Renal cortical epithelial cell (primary cell): Measurements from ENCODE around the gene FHOD3. TPM values are rescaled to one million over a fixed set of nuclear protein-coding genes. Genes with fewer than 3 reads are reported as not detected.

ENCODE experiments used
- DNase-seq: peaks from one replicate; pipeline ENCODE4 v3.0.0-alpha.2; 2011; ENCODE audit warnings: low read depth
- total RNA-seq: library from RNA; depleted of rRNA; stranded (reverse); fragments of >200 nt; gene quantifications from 2 replicates; pipeline ENCODE4 v1.2.3, GENCODE V29; 2014

The FHOD3 gene
- total RNA-seq, 1 donor from 2014 or later: 117 TPM

DNA sequence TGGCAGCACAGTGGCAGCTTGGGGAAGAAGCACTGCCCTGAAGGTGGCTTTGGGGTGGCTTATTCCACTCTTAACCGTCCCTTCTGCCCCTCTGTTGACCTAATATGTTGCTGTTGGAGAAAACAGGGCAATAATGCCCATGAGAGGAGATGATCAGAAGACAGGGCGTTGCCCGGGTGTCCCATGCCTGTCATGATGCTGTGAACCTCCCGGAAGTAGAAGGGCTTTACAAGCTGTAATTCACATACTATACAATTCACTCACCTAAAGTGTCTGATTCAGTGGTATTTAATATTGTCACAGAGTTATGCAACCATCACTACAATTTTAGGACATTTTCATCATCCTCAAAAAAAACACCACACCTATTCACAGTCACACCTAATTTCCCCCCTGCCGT, 112.3 kb downstream of the FHOD3 start:
- DNase-seq: no peak

DNA sequence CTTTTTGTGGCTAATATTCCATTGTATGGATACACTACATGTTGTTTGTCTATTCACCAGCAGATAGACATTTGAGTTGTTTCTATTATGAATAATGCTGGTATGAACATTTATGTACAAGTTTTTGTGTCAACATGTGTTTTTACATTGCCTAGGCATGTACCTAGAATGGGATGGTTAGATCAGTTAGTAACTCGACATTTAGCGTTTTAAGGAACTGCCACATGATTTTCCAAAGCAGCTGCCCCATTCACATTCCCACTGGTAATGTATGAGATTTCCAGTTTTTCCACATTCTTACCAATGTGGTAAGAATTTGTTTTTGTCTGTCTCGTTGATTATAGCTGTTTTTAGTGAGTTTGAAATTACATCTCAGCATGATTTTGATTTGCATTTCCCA, 112.8 kb downstream of the FHOD3 start:
- DNase-seq: no peak

DNA sequence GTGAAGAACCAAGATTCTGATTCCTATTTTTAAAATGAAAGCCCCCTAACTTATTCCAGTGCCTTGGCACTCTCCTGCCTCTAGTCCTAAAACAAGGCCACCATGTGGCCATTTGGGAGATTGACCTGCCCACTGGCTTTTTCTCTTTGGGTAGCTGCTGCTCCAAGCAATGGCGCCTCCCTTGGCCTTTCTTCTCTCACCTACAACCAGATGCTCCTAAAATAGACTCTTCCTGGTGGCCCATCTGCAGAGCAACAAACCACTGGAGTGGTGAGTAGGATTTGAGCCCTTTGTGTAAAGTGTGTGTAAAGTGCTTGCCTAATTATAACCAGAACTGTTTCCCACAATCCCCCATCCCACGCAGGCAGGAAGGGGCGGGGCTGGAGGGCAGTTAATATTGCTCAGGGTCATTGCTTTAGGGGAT, 114.2 kb downstream of the FHOD3 start:
- DNase-seq: peak; percentile 58

DNA sequence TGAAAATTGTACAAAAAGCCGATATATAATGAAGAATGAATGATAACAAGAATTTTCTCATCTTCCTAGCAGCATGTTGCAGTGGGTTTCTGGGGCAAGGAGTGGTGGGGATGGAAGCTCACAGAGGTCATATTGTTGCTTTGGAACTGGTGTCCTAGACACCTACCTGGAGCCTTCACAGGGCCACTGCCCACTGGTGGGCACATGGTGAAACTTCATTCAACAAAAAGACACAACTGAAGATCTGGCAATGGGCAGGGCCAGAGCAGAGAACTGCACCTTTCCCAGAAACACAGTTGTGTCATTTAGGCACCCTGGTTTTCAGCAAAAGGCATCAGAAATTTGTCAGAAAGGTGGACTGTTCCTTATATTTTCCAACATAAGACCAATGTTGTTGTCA, 115.3 kb downstream of the FHOD3 start:
- DNase-seq: peak; percentile 53

DNA sequence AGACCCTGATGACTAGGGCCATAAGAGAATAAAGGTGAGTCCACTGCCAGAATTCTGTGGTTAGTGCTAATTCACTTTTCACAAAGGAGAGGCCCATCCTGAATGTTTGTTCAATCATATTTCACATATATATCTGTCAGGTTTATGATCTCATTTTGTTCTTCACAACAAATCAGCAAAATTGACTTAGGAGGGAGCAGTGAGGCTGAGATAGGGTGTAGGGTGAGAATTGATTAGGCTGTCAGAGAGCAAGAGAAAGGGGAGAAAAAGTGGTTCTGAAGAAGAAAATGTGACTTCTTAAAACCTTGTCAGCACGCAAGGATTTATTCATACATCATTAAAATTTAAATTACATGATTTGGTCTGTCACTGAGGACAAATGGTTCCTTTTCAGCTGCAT, 117.7 kb downstream of the FHOD3 start:
- no peak for DNase-seq

DNA sequence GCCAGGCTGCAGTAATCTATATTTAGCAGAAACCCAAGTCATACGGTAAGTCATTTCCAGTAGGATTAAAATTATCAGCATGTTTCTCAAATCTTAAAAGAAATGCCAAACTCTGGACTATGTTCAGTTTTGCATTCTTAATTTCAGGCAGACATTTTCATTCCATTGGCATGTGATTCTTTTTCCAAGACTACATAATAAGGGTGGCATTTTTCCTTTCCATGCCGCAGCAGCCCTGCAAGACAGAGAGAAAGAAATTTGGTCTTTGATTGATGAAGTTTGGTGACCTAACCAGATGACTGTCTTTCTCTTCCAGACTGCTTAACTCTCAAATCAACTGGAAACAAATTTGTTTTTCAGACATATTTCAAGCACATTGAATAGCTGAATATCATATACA, 118.1 kb downstream of the FHOD3 start:
- DNase-seq: no peak

DNA sequence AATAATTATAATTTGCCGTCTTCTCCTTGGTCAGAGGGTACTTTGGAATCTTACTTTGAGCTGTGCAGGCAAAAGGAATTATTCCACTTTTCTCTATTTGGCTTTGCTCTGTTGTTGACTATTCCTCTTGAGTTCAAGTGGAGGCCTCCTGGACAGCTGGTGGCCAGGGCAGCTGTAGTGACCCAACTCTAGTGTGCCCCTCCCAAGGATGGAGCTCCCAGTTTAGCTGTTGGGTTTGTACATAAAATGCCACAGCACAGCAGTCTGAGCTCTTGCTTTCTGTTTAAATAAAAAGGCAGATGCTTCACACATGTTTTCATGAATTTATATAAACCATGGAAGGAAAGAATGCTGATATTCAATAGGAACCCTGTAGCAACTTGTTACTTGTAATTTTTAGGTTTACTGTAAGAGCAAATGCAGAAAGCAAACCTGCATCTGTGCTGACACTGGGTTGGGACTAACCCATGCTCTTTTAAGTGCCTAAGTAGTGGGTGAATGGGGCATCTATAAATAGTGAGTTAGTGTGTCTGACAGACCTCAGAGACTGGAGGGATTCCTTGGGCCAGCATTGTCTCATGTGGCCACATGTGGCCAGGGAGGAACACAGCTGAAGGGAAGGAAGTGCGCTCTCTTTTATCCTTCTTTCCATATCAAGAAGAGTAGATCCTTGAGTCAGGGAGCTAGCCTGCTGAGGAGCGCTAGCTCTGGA, 121.8 kb downstream of the FHOD3 start:
- DNase-seq: no peak

DNA sequence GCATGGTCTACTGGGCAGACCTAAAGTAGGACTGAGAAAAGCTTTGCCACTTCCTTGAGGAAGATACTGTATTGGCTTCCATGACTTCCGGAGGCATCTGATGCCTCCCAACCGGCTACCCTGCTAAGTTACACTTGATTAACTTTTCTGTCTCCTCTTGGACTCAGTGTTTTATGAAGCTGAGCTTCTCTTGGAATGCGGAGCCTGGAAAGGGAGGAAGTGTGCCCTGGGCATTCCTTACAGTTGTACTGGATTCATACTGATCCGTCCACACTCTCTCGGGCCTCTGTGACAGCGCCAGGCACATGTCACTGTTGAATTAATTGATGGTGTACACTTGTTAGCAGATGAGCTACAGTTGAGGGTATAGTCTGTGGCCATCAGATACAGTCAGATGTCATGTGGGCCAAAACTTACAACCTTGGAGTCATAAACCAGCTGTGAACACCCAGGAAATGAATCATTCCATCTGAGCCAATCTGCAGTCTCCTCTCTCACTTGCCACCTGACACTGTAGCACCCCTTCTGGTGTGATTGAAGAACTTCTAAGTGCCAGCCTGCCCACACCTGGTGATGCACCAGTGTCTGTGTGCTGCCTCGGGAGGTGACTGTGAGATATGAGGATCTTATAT, 122.5 kb downstream of the FHOD3 start:
- peak; percentile 87 for DNase-seq

DNA sequence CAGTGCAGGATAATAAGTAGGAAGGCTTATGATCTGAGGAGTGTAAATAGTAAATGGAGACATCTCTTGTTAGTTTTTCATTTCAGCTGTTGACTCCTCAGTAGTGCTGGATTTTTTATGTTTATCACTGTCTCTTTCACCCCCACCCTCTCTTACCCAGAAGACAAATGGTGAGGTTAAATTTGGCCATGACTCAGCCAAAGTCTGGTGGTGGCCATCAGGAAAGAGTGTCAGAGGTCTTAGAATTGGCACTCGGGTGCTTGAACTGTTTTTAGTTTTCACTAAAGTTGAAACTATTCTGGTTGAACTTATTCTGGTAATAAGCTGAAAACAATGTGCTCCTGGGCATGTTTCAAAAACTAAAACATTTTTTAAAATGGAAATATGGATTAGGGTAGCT, 123.3 kb downstream of the FHOD3 start:
- no peak for DNase-seq

DNA sequence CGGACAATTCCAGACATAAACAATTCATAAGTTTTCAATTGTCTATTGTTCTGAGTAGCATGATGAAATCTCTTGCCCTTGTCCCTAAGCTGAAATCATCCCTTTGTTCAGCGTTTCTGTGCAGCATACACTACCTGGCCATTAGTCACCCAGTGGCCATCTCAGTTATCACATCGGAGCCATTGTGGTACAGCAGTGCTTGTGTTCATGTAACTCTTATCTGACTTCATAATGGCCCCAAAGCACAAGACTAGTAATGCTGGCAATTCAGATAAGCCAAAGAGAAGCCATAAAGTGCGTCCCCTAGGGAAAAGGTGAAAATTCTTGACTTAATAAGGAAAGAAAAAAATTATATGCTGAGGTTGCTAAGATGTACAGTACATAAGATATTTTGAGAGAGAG, 127.2 kb downstream of the FHOD3 start:
- no peak for DNase-seq

DNA sequence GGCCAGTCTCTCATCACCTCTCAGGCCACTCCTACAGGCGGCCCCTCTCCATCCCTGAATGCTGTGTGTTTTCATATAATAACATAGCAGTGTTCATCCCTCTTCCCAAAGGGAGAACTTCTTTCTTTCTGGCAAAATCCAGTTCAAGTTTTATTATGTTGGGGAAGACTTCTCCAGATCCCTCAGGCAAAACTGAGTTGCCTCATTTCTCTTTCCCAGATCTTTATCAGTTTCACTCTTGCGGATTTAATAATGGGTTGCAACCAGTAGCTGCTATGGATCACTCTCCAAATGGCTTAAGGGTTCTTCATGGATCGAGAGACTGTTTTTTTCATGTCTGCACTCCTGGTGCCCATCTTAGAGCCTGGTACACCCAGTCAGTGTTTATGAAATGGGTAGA, 129.9 kb downstream of the FHOD3 start:
- no peak for DNase-seq

DNA sequence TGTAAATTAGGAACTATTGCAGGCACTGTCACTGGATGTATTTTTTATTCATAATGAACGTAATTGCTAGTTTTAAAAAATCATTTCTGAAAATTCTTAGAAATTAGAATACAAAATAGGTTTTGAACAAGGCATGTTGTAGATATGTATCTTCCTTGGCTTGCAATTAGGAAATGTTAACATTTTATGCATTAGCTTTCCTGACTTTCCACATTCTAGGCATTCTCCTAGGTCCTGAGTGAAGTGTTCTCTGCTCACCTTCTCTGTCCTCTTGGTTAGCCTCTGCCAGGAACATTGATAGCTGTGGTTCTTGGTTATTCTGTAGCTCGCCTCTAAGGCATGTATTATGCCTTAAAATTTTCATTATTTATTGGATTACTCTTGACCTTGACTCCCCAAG, 130.3 kb downstream of the FHOD3 start:
- no peak for DNase-seq

DNA sequence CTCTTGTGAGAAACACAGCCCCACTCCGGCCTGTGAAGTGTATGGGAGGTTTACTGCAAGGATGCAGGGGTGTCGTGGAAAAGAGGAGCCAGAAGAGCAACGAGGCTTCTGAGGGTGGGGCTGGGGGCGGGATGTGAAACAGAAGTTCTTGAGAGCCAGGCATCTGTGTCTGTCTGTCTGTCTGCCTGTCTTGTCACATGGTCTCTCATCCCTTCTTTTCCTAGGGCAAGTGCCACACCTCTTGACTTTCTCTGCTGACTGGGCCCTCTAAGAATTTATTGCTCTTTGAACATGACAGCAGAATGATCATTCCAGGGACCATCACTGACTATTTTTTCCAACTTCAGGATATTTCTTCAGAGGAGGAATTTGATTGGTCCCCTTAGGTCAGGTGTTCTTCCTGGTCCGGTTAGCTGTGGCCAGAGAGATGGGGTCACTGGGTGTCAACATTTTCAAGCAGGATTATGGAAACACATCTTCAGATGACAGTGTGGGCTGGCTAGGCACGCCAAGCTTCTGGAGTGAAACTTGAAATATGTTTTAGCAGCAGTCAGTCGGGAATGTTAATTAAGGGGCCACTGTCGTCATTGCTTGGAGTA, 131.0 kb downstream of the FHOD3 start:
- DNase-seq: no peak

DNA sequence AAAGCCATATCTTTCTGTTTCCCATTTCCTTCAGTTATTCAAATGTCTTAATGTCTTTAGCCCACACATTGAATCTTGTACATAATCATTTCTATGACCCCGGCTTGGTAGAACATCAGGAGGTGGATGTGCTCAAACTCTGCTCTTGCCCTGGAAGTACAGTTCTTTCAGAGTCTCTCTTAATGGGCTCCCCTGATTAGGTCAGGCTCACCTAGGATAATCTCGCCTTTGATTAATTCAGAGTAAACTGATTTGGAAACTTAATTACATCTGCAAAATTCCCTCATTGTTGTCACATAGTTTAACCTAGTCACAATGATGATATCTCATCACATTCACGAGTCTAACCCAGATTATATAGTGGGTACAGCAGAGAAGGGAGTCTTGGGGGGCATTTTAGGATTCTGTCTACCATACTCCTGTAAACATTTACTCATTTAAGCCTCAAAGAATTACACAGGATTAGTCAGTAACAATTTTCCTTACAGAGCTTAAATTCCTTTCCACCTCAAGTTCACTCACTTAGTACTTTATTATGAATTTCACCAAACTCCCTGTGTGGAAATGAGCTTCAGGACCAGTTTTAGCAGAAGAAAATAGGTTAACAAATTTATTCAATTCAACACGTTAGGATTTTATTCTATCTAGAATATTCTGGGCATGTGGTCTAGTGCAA, 135.5 kb downstream of the FHOD3 start:
- peak; percentile 84 for DNase-seq

DNA sequence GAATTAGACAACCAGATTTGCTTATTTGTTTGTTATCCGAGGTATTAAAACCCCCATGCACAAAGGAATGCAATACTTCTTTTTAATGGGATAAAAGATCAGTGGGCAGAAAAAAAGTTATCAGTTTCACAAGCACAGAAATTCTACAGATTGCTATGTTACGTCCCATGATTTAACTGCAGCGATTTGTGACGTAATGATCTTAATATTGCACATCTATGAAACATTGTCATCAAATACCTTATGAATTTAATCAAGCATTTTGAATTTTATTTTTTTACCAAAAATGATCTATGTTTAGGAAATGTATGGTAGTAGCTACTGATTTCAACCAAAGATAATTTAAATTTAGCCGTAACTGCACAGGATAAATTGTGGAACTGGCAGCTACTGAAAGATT, 138.9 kb downstream of the FHOD3 start:
- no peak for DNase-seq

DNA sequence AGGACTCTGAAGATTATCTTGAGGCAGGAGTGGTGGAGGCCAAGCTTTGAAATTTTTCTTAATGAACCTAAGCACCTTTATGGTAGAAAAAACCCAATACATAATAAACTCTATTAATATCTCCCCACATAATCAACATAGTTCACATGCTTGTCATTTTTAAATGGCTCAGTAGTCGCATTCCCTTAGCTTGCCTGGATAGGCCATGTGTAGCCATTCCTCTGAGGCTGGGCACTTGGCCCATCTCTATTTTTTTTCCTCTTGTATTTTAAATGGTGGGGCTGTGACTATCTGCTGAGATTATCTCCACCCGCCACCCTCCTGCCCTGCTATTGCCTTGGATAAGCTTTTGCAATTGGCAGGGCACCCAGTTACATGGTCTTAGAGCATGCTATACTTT, 143.1 kb downstream of the FHOD3 start:
- peak; percentile 72 for DNase-seq

DNA sequence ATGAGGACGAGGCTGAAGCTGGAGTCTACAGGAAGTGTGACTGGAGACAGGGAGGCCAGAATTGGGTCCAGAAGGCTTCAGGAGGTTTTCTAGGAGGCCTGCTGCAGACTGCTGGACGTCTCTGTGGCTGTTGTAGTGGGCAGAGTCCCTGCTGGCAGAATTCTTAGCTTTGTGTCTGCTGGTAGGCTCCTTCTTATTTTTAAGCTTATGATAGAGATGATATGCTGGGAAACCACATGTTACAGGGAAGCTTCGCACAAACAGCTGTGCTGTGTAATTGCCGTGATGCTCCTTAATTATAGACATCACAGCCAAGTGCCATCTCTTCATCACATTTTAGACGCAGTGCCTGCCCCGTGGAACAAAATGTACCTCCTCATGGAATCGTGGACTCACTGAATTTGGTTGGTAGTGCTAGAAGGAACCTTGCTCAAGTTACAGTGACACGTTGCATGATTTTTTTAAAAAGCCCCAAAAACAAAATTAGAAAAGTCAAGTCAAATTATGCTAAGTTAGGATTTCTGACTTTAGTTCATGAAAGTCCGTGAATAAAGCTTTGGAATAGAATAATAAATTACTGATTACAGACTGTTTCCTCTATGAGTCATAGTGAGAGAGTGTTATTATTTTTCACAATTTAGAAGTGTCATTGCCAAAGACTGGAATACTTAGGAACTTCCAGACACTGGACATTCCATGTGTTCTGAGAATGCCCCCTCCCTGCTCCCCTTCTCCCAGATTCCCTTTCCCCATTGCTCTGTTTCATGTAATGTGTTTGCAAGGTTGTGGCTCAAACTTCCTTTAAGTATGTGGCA, 144.1 kb downstream of the FHOD3 start:
- peak; percentile 94 for DNase-seq

DNA sequence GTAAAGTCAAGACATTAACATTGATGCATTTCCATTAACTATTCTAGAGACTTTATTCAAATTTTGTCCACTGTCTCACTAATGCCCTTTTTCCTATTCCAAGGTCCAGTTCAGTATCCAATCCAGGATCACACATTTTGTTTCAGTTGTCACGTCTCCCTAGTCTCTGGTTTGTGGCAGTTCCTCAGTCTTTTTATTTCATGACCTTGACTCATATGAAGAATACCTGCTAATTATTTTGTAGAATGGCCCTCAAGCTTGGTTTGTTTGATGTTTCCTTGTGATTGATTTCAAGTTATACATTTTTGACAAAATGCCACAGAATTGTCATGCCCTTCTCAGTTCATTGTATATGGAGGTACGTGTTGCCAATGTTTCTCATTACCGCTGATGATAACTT, 145.2 kb downstream of the FHOD3 start:
- no peak for DNase-seq

DNA sequence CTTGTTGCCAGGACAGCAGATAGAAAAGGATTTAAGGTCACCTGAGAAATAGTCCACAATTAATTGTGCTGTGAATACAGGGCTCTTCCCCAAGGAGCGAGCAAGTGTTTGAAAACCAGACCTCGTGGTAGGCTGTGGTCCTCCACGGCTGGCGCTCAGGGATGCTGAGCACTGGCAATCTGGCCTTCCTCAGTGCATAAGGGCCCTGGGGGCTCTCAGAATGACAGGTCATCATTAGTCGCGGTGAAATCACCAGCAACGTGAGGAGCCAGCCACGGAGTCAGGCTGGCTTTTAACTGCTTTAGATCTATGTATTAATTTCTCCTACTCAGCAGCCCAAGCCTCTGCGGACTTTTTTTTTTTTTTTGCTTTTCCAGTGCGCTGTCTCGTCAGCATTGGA, 148.5 kb downstream of the FHOD3 start:
- no peak for DNase-seq

DNA sequence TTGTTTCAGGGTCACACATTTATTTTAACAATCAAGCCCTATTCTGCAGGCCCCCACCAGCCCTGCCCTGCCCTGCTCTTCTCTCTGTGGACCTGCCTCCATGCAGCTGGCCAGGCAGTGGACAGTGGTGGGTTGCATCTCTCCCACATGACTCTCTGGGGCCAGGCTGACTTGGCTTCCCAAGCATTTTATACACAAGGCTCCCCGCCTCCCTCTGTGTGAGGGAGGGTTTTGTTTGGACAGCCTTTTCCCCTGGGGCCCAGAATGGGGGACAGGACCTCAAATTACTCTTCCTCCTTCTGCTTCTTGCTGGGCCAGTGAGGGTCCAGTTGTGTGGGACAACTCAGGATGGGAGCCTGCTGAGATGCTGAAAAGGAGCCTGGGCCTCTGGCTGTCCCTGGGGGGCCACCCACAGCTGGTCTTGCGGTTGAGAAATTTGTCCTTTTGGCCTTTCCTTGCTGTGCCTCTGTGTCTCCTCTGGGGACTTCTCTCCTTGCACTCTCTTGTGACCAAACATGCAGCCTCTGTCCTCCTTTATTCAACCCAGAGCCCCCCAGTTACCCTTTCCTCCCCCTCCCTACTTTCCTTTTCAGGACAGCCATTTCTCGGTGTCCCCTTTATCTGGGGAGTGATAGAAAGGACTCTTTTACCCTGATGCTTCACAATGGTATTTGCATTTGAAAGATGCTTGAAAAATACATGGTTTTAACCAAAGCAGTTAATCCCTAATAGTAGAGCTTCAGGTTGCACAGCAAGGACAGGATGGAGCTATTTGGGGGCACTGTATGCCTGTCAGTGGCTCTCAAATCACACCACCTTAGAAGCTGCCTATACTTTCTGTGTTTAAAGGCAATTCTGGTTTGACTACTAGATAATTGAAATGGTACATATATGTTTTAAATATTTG, 151.1 kb downstream of the FHOD3 start:
- no peak for DNase-seq

DNA sequence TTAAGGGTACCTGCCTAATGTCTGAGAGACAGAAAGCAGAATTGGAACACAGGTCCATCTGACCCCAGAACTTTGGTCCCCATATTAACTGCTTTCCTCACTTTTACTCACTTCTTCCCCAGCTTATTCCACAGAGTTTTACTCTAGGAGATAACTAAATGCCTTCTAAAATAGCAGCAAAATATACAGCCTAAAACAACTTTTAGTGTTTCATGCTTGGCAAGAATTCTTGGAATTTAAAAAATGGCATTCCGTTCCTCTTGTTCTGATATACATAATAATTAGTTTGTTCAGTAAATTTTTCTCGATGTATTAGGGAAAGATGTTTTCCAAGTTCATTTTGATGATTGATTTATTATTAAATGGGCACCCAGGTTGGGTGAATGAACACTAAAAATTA, 151.9 kb downstream of the FHOD3 start:
- DNase-seq: no peak
